Islet of Langerhans (tissue), 1 donor: ENCODE measurements around the gene IL19.
"Not testable (repeated sequence)": the region's sequence is repeated elsewhere in the genome, so short reads cannot be mapped to it uniquely, and the experiment has no call there.

Experiments used
- FAIRE-seq: peaks from one replicate; lab custom pipeline; 2011; peaks lifted over from hg19 to GRCh38; lab: Jason Lieb, UNC

IL19 gene

GRCh38 chr1:206834217-206834616 is 63.6 kb downstream of the IL19 start:
- FAIRE-seq = no peak

GRCh38 chr1:206834711-206835110 is 64.1 kb downstream of the IL19 start:
- FAIRE-seq = no peak

GRCh38 chr1:206835186-206835585 is 64.6 kb downstream of the IL19 start:
- FAIRE-seq = no peak

GRCh38 chr1:206836111-206836510 is 65.5 kb downstream of the IL19 start:
- no peak for FAIRE-seq

- FAIRE-seq = no peak
These were observed 68.5 kb downstream of the IL19 start for GRCh38 chr1:206839006-206839560.

DNA sequence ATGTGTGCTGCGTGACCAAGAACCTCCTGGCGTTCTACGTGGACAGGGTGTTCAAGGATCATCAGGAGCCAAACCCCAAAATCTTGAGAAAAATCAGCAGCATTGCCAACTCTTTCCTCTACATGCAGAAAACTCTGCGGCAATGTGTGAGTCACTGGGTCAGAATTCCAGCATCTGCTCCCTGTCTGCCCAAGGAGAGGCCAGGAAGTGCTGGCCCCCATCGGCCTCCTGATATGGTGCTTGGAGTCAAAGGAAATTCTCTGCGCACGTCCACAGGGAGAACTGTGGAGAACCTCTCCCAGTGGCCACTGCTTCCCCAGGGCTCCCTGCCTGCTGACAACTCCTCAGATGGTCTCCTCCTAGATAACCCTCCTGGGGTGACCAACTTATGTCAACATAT is 69.3 kb downstream of the IL19 start:
- FAIRE-seq = no peak

- no peak for FAIRE-seq
These were observed 71.2 kb downstream of the IL19 start for GRCh38 chr1:206841609-206842323.

- no peak for FAIRE-seq
These were observed 72.3 kb downstream of the IL19 start for GRCh38 chr1:206842854-206843253.

GRCh38 chr1:206843626-206844025 is 73.1 kb downstream of the IL19 start:
- FAIRE-seq = no peak

GRCh38 chr1:206846487-206846886 is 75.9 kb downstream of the IL19 start:
- FAIRE-seq = no peak

DNA sequence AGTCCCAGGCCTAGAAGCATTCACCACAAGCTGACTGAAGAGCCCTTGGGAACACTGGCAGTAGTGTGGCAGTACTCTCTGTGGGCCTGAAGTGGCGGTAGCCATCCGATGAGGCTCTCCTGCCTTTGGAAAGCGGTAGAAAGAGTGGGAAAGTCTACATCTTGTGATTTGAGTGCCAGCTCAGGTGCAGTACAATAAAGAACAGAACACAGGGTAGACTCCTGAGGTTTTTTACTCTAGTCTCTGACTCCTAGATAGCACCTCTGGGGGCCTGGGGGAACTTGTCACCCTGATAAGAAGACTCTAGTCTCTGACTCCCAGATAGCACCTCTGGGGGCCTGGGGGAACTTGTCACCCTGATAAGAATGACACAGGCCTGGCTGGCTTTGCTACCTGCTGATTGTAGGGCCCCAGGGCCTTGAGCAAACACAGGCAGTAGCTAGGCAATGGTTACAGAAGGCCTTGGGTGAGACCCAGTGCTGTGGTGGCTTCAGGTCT is 76.8 kb downstream of the IL19 start:
- no peak for FAIRE-seq

DNA sequence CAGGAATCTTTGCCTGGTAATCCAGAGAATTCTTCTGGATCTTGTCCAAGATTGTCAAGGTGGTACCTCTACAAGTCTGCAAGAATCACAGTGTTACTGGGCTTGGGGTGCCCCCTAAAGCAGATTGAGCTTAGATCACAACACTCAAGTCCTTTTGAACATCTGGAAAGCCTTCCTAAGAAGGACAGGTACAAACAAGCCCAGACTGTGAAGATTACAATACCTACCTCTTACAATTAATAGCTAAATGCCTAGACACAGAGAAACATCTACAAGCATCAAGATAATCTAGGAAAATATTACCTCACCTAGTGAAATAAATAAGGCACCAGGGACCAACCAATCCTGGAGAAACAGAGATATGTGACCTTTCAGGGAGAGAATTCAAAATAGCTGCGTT is 77.4 kb downstream of the IL19 start:
- no peak for FAIRE-seq

DNA sequence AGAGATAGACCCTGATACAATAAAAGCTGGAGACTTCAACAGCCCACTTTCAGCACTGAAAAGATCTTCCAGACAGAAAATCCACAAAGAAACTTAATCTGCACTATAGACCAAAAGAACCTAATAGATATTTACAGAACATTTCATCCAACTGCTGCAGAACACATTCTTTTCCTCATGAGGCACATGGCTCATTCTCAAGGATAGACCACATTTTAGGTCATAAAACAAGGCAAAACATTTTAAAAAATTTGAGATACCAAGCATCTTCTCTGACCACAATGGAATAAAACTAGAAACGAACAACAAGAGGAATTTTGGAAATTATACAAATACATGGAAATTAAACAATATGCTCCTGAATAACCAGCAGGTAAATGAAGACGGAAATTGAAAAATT is 79.8 kb downstream of the IL19 start:
- no peak for FAIRE-seq

DNA sequence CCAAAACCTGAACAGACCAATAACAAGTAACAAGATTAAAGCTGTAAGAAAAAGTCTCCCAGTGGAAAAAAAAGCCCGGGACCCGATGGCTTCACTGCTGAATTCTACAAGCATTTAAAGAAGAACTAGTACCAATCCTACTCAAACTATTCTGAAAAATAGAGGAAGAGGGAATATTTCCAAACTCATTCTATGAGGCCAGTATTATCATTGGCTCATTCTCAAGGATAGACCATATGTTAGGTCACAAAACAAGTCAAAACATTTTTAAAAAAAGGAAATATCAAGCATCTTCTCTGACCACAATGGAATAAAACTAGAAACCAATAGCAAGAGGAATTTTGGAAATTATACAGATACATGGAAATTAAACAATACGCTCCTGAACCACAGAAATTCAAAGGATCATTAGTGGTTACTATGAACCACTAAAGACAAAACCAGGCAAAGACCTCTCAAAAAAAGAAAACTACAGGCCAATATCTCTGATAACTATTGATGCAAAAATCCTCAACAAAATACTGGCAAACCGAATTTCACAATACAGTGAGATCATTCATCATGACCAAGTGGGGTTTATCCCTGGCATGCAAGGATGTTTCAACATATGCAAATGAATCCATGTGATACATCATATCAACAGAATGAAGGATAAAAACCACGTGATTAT is 80.9 kb downstream of the IL19 start:
- FAIRE-seq = no peak

GRCh38 chr1:206852662-206853061 is 82.1 kb downstream of the IL19 start:
- FAIRE-seq = not testable (repeated sequence)

- not testable (repeated sequence) for FAIRE-seq
These were observed 83.1 kb downstream of the IL19 start for GRCh38 chr1:206853696-206854095.

- FAIRE-seq = no peak
These were observed 84.0 kb downstream of the IL19 start for GRCh38 chr1:206854401-206855129.

- no peak for FAIRE-seq
These were observed 85.3 kb downstream of the IL19 start for GRCh38 chr1:206855859-206856258.

DNA sequence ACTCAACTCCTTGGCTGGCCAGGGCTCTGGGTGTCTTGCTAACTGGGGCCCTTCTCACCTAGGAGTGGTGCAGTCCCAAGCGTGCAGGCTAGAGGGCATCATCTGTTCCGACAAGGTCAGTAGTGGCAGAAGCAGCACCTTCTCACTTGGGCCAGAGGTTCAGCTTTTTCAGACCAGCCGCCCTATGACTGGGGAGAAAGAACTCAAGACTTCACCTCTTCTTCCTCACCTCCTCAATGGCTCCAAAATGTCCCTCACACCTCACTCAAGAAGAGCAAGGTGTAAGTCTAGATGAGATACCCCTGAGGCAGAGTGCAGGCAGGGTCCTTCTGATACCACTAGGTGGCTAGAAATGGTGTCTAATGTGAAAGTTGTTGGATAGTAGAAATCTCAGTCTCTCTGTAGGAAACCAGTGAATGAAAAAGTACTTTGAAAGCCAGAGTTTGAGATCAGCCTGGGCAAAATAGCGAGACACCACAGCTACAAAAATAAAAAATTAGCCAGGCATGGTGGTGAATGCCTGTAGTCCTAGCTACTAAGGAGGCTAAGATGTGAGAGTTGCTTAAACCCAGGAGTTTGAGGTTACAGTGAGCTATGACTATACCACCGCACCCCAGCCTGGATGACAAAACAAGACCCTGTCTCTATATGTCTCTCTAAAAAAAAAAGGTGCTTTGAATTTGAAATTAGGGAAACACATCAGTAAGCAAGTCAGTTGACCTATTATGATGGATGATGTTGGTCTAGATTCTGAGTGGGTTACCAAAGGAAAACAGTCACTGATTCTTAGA is 86.3 kb downstream of the IL19 start:
- FAIRE-seq = no peak

GRCh38 chr1:206859082-206859521 is 88.5 kb downstream of the IL19 start:
- FAIRE-seq = no peak

- no peak for FAIRE-seq
These were observed 89.6 kb downstream of the IL19 start for GRCh38 chr1:206860165-206860564.

- FAIRE-seq = no peak
These were observed 92.7 kb downstream of the IL19 start for GRCh38 chr1:206863266-206863665.
